Endodermal cell (in vitro differentiated cells): Measurements from ENCODE around the gene LLGL2. TPM values are rescaled to one million over a fixed set of nuclear protein-coding genes. Genes with fewer than 3 reads are reported as not detected.

Experiments used
- DNase-seq: peaks from one replicate; pipeline ENCODE4 v3.0.0-alpha.2; 2017
- H3K27ac ChIP-seq: 2 replicates; pipeline ENCODE4 v1.5.1; 2013; ENCODE audit warnings: mild to moderate bottlenecking, low read depth, low read length, moderate library complexity
- H3K27me3 ChIP-seq: 2 replicates; pipeline ENCODE4 v1.6.1; 2013; ENCODE audit warnings: mild to moderate bottlenecking, low read length, moderate library complexity; ENCODE audit not compliant: insufficient read depth, control insufficient read depth, poor library complexity, severe bottlenecking
- H3K36me3 ChIP-seq: 2 replicates; pipeline ENCODE4 v1.7.0; 2013; ENCODE audit warnings: mild to moderate bottlenecking, low read length, moderate library complexity; ENCODE audit not compliant: control insufficient read depth, insufficient read depth
- H3K4me1 ChIP-seq: one replicate; pipeline ENCODE4 v1.7.0; 2013; ENCODE audit warnings: low read length; ENCODE audit not compliant: control insufficient read depth, insufficient read depth
- H3K4me3 ChIP-seq: 2 replicates; pipeline ENCODE4 v1.5.1; 2013; ENCODE audit warnings: mild to moderate bottlenecking, low read length, moderate library complexity
- H3K9ac ChIP-seq: 2 replicates; pipeline ENCODE4 v1.6.1; 2013; ENCODE audit warnings: mild to moderate bottlenecking, low read length, moderate library complexity; ENCODE audit not compliant: poor library complexity, severe bottlenecking; ENCODE audit errors: extremely low read depth
- H3K9me3 ChIP-seq: 2 replicates; pipeline ENCODE4 v1.6.1; 2013; ENCODE audit warnings: mild to moderate bottlenecking, low read length, moderate library complexity; ENCODE audit not compliant: control insufficient read depth
- H3K27ac Mint-ChIP-seq: 2 replicates; pipeline ENCODE4 v1.8.0; 2020; ENCODE audit warnings: mixed read lengths
- H3K27me3 Mint-ChIP-seq: 2 replicates; pipeline ENCODE4 v1.8.0; 2021; ENCODE audit warnings: mild to moderate bottlenecking, mixed read lengths; ENCODE audit not compliant: insufficient read depth
- H3K36me3 Mint-ChIP-seq: 2 replicates; pipeline ENCODE4 v1.8.0; 2020; ENCODE audit warnings: low read depth, mixed read lengths
- H3K4me1 Mint-ChIP-seq: 2 replicates; pipeline ENCODE4 v1.8.0; 2020; ENCODE audit warnings: mixed read lengths
- H3K4me3 Mint-ChIP-seq: 2 replicates; pipeline ENCODE4 v1.8.0; 2020; ENCODE audit warnings: mild to moderate bottlenecking, moderate library complexity, mixed read lengths
- H3K9me3 Mint-ChIP-seq: 2 replicates; pipeline ENCODE4 v1.8.0; 2020; ENCODE audit warnings: mild to moderate bottlenecking, mixed read lengths
- CTCF ChIP-seq: fragments of 200-600 bp; sonication (generic); conservative IDR thresholded peaks from 2 replicates; pipeline ENCODE4 v1.5.0; 2021; ENCODE audit warnings: antibody characterized with exemption, mild to moderate bottlenecking
- WGBS, 2 experiments: methylation state at CpG; one replicate each; pipeline versions ENCODE4 v1.1.5 to v1.1.7; 2013; ENCODE audit warnings: missing lambda C conversion rate in 2 of 2, mixed read lengths in 1 of 2; ENCODE audit not compliant: insufficient coverage in 1 of 2, insufficient read length in 1 of 2; 5-methylcytosine and 5-hydroxymethylcytosine counted together
- total RNA-seq, 2 donors: library from RNA; stranded (reverse); fragmentation: NEBNext Ultra II Directional in 1 of 2; extraction: Animal tissue kit (Norgen Biotek cat#: 25700) in 1 of 2; gene quantifications; 2 replicates in 1 of 2; 3 replicates in 1 of 2; pipeline ENCODE4 v1.2.1, GENCODE V29; 2021

Gene LLGL2
- total RNA-seq, 2 donors from 2014 or later = 128 to 149 TPM

DNA sequence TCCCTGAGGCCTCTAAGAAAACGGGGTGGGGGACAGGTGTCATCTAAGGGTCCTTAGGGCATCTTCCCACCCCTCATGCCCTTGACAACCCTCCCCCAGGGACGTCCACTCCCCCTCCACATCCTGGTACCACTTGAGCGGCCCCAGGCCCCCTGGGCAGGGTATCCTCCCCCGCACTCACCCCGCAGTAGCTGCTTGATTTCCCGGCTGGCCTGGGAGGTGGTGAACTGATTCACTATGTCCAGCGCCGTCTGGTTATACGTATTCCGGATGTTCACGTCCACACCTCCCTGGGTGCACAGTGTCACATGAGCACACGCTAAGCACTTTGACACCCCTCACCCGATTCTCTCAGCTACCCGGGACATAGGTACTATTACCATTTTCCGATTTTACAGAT, 19.9 kb upstream of the LLGL2 start:
- no peak for DNase-seq
- no peak overlapping the region for H3K9ac ChIP-seq
- no peak overlapping the region for H3K4me3 ChIP-seq
- H3K27me3 Mint-ChIP-seq = no peaks in the 10 kb centered on the region
- no peak overlapping the region for H3K4me3 Mint-ChIP-seq
- H3K9me3 ChIP-seq = no peaks in the 10 kb centered on the region
- H3K4me1 Mint-ChIP-seq = no peaks in the 10 kb centered on the region
- WGBS, 2 experiments = 92 to 98% methylated on average over 9 to 15 of the region's 15 CpGs
- no peaks in the 10 kb centered on the region for H3K9me3 Mint-ChIP-seq
- no peak for TF ChIP-seq CTCF
- H3K36me3 Mint-ChIP-seq = peaks cover 15% of the 10 kb centered on the region
- H3K27me3 ChIP-seq = no peaks in the 10 kb centered on the region
- H3K27ac ChIP-seq = no peak overlapping the region
- H3K27ac Mint-ChIP-seq = no peak overlapping the region
- H3K4me1 ChIP-seq = no peaks in the 10 kb centered on the region
- peaks cover 22% of the 10 kb centered on the region for H3K36me3 ChIP-seq

DNA sequence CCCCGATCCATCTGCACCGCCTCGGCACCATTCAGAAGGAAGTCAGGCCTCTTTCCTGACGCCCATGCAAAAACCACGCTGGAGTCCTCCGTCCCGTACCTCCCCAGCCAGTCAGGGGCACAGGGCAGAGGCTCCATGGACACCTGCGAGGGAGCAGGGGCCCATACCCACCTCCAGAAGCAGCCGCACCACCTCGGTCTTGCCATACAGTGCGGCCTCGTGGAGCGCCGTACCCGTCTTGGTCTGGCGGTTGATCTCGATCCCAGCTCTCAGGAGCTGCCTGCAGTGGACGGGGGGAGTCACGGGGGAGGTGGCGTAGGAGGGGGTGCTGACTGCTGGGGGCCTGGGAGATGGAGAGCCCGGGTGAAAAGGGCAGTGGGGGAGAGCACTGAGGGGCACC, 19.4 kb upstream of the LLGL2 start:
- TF ChIP-seq CTCF = no peak

DNA sequence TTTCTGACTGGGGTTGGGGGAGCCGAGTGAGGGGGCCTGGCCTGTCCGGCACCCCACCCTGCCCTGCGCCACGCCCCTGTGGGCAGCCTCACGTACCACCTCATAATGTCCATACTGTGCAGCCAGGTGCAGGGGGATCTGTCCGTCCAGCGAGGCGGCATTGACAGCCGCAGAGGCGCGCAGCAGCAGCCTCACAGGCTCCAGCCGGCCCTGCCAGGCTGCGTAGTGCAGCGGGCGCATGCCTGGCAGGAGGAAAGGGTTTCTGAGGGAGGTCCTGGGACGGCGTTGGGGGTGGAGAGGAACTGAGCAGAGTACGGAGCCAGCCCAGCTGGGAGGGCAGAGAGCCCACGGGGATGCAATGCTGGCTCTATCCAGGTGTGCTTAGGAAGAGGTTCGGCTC, 18.6 kb upstream of the LLGL2 start:
- Mint-ChIP-seq H3K36me3 (peaks cover 15% of the 10 kb centered on the region), H3K4me3 (no peak overlapping the region), H3K27me3 (no peaks in the 10 kb centered on the region), H3K27ac (no peak overlapping the region), H3K4me1 (no peaks in the 10 kb centered on the region), H3K9me3 (no peaks in the 10 kb centered on the region)
- WGBS, 2 experiments = 97% methylated on average over 15 to 20 of the region's 20 CpGs
- Histone ChIP-seq H3K27ac (no peak overlapping the region), H3K36me3 (peaks cover 21% of the 10 kb centered on the region), H3K4me1 (no peaks in the 10 kb centered on the region), H3K9me3 (no peaks in the 10 kb centered on the region), H3K9ac (no peak overlapping the region), H3K27me3 (no peaks in the 10 kb centered on the region), H3K4me3 (no peak overlapping the region)
- DNase-seq = no peak
- no peak for TF ChIP-seq CTCF

More for the DNA sequence above, 19.4 kb upstream of the LLGL2 start:
- Mint-ChIP-seq H3K27ac (no peak overlapping the region), H3K9me3 (no peaks in the 10 kb centered on the region), H3K27me3 (no peaks in the 10 kb centered on the region), H3K36me3 (peaks cover 15% of the 10 kb centered on the region), H3K4me1 (no peaks in the 10 kb centered on the region), H3K4me3 (no peak overlapping the region)
- H3K4me1 ChIP-seq = no peaks in the 10 kb centered on the region
- no peak for DNase-seq
- 95% methylated on average over 13 to 21 of the region's 21 CpGs for WGBS, 2 experiments
- H3K9ac ChIP-seq = no peak overlapping the region
- H3K27ac ChIP-seq = no peak overlapping the region
- no peaks in the 10 kb centered on the region for H3K9me3 ChIP-seq
- no peak overlapping the region for H3K4me3 ChIP-seq
- H3K36me3 ChIP-seq = peaks cover 19% of the 10 kb centered on the region
- H3K27me3 ChIP-seq = no peaks in the 10 kb centered on the region
